OCI-LY1 (cell line): ENCODE data around the gene FLVCR2.

Source experiments
- CTCF ChIP-seq: fragments of 200-600 bp; sonication (generic), shearing (Covaris generic); IDR thresholded peaks from 2 replicates; pipeline ENCODE4 v1.5.1; 2017; ENCODE audit warnings: mild to moderate bottlenecking, antibody characterized with exemption, low read length, moderate library complexity, mixed read lengths
- EZH2 ChIP-seq: fragments of 200-600 bp; sonication (generic), shearing (Covaris generic); IDR thresholded peaks from 2 replicates; pipeline ENCODE4 v1.8.0; 2017; ENCODE audit warnings: borderline replicate concordance, mixed run types, mild to moderate bottlenecking, antibody characterized with exemption, low read length, moderate library complexity, mixed read lengths

GRCh38 chr14:75643985-75644384 lies 65.6 kb downstream of the FLVCR2 start:
- TF ChIP-seq CTCF (no peak), EZH2 (no peak)
